ENCODE results near the gene SSBP3. TPM values are rescaled to one million over a fixed set of nuclear protein-coding genes. Genes with fewer than 3 reads are reported as not detected.

Gene SSBP3
- total RNA-seq, 1 experiment from 2014 or later, result 26.0 TPM

- DNase-seq (ENCODE audit: low read depth), result no peak
Measured at GRCh38 chr1:54329312-54330003, 76.7 kb downstream of the SSBP3 start.

- peak; percentile 59 for DNase-seq (ENCODE audit: low read depth)
Measured at GRCh38 chr1:54328066-54328636, 78.0 kb downstream of the SSBP3 start.

GRCh38 chr1:54327386-54328065 lies 78.7 kb downstream of the SSBP3 start:
- DNase-seq (ENCODE audit: low read depth), result peak; percentile 18

DNA sequence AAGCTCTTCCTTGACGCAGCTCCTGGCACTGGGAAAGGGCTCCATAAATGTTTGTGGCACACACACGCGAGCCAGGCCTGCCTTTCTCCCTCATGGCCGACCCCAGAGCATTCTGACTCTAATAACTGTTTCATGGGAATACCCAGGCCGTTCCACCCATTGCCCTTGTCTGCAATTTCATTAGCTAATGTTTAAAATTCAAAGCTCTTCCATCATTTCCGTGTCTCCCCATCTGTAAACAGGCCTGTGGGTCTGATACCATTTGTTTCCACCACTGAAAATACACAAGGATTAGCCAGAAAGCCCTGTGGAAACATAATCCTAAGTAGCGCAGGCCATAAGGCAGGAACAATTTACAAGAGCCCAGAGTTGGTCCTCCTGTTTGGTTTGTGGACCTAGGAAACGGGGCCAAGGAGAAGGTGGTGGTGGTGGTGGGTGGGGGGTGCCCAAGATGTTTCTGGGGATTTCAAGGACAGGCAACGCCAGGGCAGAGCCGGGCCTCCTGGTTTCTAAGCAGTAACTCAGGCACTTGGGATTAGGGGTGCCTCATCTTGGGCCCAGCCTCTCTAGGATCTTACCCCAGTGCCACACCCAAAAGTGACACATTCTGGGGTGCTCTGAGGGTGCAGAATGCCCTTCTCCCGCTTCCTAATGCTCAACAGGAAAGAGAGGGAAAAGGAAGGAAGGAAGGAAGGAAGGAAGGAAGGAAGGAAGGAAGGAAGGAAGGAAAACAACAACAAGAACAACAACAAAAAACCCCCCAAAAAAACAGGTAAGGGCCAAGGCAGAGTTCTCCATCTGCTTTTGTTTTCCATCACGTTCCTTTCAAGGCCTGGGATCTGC lies 79.4 kb downstream of the SSBP3 start:
- DNase-seq (ENCODE audit: low read depth), result no peak

- no peak for DNase-seq (ENCODE audit: low read depth)
Measured at GRCh38 chr1:54325703-54326461, 80.3 kb downstream of the SSBP3 start.

DNA sequence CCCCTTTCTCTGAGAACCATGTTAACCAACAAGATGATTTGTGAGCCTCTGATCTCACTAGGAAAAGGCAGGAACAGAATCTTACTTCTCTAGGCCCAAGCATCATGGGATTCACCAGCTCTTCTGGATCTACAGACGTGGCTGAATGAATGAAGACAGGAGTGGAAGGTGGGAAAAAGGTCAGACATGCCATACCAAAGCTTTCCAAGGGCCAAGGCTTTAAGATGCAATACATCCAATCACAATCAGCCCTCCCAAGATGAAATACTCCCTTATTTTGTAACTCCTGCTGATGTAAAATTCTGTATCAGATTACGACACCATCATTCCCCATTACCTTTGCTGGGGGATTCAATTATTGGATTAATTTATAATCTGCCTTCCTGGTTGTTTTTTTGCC lies 80.9 kb downstream of the SSBP3 start:
- DNase-seq (ENCODE audit: low read depth), result no peak

DNA sequence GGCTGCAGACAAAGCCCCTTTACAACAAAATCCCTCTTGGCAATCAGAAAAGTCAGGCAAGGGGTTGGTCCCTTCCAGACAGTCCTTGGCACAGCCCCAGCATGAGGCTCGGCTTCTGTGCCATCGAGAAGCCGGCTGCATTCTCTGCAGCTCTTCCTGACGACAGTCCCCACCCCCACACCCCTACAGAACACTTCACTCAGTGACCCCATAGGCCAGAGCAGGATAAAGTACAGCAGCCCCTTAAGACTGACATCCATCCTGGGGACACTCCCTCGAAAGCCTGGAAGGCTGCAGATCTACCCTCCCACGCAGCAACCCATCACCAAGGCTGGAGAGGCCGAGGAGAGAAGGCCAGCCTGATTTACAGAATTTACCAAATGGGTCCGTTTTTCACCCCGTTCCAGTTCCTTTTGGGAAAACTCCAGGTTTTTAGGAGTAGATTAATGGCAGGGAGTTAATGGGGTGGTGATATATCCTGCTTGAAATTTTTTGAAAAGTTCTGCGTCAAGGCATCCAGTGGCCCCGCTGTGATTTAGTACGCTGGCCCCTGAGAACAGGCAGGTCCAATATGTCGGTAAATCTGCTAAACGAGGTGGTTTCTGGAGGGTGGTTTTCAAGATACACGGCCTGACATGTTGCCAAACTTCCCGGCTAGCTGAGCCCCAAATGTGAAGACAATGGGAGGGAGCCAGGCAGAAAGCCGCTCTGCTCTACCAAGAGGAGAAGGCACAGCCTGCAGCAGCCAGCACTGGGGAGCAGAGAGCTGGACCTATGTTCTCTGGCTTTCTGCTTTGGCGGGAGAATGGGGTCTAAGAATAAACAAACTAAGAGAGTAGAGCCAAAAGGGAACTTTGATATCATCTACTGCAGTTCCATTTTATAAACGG lies 81.7 kb downstream of the SSBP3 start:
- DNase-seq (ENCODE audit: low read depth), result peak; percentile 7

DNA sequence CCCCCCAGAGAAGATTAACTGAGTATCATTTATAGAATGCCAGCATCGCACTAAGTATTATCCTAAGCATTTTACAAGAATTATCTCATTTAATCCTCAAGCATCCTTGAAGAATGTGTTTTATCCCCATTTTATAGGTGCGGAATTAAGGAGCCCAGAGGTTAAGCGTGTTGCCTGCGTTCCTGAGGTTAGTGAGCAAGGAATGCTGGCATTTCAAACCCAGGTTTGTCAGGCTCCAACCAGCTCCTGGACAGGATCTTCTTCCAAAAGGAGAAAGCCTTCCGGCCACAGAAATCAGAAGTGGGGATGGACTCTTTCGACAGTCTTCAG lies 82.3 kb downstream of the SSBP3 start:
- DNase-seq (ENCODE audit: low read depth), result no peak

GRCh38 chr1:54323324-54323739 lies 82.9 kb downstream of the SSBP3 start:
- DNase-seq (ENCODE audit: low read depth), result no peak

DNA sequence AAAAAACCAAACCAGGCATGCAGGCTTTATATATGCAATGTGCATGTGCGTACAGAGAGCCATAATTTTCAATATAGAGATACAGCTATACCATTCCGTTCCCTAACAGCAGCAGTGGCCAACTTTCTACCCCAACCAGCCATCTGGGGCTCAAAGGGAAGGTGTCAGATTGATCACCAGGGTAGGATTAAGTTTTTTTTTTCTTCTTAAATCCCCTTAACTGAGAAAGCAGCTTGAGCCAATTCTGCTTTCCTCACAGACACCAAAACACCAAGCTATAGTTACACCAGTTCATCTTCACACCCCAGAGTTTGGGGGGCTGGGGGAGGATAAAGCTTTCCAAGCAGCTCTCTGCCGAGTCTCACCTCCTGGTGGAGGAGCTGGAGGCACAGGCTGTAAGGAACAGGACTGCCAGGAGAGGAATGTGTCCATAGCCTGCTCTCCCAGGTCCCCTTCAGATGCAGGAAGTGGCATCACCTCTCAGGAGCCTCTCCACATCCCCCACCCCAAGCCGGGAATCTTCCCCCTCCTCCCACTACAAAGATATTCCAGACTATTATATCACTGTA lies 87.9 kb downstream of the SSBP3 start:
- no peak for DNase-seq (ENCODE audit: low read depth)

- DNase-seq (ENCODE audit: low read depth), result no peak
Measured at GRCh38 chr1:54317084-54317483, 89.1 kb downstream of the SSBP3 start.

DNA sequence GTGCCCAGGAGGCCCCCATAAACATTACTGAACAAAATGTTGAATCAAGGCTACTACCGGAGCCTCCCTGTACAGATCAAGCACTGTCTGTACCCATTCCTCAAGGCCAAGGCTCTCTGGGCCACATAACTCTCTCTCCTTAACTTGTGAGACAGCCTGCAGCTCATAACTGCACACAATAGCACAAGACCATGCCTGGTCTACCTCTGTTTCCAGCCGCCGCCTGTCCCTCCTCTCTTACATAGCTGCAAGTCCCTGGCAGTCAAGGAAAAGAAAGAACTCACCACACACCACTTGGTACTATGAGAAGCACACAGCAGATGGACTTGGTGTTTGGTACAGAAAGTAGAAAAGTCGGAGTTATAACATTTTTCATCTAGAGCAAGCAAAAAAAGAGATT lies 91.1 kb downstream of the SSBP3 start:
- no peak for DNase-seq (ENCODE audit: low read depth)

- no peak for DNase-seq (ENCODE audit: low read depth)
Measured at GRCh38 chr1:54314696-54315095, 91.5 kb downstream of the SSBP3 start.

- DNase-seq (ENCODE audit: low read depth), result peak; percentile 42
Measured at GRCh38 chr1:54312796-54313316, 93.3 kb downstream of the SSBP3 start.

GRCh38 chr1:54311506-54311905 lies 94.7 kb downstream of the SSBP3 start:
- DNase-seq (ENCODE audit: low read depth), result no peak

DNA sequence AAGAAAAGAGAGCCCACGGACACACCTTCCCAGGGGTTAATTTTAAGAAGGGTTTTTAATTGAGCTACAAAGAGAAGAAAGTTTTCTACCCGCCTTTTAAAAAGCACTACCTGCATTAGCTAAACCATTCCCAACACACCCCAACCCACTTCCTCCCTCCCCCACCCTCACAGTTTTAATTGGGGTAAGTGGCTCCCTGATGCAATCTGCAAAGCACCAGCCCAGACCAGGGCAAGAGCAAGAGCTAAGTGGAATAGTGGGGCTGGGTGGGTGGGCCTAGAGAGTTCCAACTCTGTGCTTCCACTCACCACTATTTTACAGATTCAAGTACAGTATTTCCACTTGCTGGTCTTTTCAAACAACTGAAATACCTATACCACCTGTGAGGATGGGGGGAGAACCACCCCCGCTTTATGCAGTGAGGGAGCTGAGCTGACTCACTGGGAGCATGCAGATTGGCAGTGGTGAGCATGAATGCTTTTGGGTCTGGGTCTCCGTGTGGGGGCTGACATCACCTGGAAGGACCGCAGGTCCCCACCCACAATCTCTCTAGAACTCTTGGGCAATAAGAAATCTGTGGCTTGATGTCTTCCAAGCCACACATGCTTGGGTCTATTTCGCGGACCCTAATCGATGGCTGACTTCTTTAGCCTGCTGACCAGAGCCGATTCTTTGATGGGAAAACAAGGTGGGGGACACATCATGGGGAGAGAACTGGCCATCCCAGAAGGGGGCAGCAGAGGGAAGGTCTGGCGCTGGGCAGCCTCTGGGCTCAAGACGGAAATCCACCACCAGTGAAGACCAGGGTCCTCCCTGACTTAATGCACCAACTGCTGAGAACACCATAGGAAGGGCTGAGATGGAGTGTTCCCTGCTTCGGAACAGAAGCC lies 95.5 kb downstream of the SSBP3 start:
- DNase-seq (ENCODE audit: low read depth), result peak; percentile 31

- no peak for DNase-seq (ENCODE audit: low read depth)
Measured at GRCh38 chr1:54309631-54310366, 96.4 kb downstream of the SSBP3 start.

DNA sequence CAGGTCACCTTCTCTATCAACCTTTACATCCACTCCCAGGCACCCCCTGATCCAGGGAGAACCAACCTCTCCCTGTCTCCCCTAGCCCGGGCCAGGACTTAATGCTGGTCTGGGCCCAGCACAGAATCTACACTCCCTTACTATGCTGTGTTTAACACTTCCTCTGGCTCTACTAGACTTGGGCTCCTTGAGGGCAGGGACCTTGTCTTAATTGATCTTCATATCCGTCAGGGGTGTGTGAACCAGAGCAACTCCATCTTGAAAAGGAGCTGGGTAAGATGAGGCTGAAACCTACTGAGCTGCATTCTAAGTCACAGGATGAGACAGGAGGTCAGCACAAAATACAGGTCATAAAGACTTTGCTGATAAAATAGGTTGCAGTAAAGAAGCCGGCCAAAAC lies 98.9 kb downstream of the SSBP3 start:
- no peak for DNase-seq (ENCODE audit: low read depth)
